Measurements from ENCODE around the gene PARL. TPM values are rescaled to one million over a fixed set of nuclear protein-coding genes. Genes with fewer than 3 reads are reported as not detected.
A peak's percentile ranks its signal among the peaks of the same experiment; 100 is the strongest.

The PARL gene
- total RNA-seq, 1 experiment from 2014 or later: 69.2 TPM

DNA sequence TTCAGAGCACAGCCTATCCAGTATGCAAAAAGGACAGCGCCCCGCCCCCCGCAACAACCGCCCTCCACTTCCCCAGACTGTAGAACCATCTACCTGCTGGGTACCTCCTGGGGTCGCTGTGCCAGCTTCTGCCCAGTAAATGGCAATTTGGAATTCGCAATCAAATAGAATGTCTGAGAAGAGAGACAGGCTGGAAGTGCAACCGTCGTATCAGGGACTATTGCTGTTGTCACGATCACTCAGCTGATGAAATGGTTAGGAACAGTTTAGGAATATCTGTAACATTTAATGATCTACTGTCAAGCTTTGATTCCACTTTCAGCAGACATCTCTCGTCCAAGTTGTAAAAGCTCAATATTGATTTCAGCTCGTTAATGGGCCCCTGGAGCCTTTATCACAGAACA lies 13.3 kb upstream of the PARL start:
- H3K27ac ChIP-seq (ENCODE audit: low read length): no peak overlapping the region

DNA sequence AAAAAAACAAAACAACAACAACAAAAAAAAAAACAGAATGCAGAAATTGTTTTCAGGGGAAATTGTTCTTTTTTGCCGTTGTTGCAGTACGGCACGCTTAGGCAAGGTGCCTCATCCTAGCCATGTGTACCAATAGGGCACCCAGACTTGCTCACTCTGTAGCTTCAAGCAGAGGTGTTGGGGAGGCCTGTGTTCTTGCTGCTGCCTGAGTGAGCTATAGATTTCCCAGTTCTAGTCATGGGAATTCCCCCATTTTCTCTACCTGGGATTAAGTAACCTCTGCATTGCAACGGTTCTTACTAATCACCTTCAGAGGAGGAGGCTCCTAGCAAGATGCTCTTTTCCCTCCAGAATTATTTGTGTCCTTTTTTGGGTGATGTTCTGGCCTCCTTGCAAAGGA lies 12.9 kb upstream of the PARL start:
- Histone ChIP-seq H3K36me3 (ENCODE audit: low read depth, low read length) (no peaks in the 10 kb centered on the region), H3K79me2 (ENCODE audit: low read length) (no peaks in the 10 kb centered on the region), H3K4me3 (ENCODE audit: low read length) (no peak overlapping the region), H3K27ac (ENCODE audit: low read length) (no peak overlapping the region), H3K9me2 (replicated peaks; ENCODE audit: low read length) (no peaks in the 10 kb centered on the region), H2AFZ (ENCODE audit: low read length) (no peak overlapping the region), H3K9ac (ENCODE audit: low read length) (no peak overlapping the region), H3K4me1 (ENCODE audit: insufficient read depth, low read length) (no peaks in the 10 kb centered on the region), H3K9me3 (ENCODE audit: low read length) (no peaks in the 10 kb centered on the region), H4K20me1 (ENCODE audit: low read length) (no peaks in the 10 kb centered on the region), H3K4me2 (ENCODE audit: low read length) (no peak overlapping the region), H3F3A (ENCODE audit: low read length, unreplicated experiment) (no peaks in the 10 kb centered on the region), H3K27me3 (ENCODE audit: low read length) (no peaks in the 10 kb centered on the region)
- CTCF ChIA-PET: no interaction called here
- ATAC-seq (no peak), DNase-seq (no peak)
- no TSS peak for BruUV-seq (replicated peaks)
- TF ChIP-seq EZH2 (IDR thresholded peaks at IDR 0.05; ENCODE audit: low read length, unreplicated experiment) (no peak), CTCF (conservative IDR thresholded peaks at IDR 0.05; ENCODE audit: low read depth, low read length) (no peak), EZH2phosphoT487 (IDR thresholded peaks at IDR 0.05; ENCODE audit: borderline replicate concordance, low read length) (no peak)
- intact Hi-C loops (cut with micrococcal nuclease): loop anchor here (5.0 kb wide), 1 partner anchor 235 kb away; no protein-coding TSS in a partner anchor
- POLR2A ChIA-PET (ENCODE audit: unreplicated experiment): no interaction called here

More for the DNA sequence above, 13.3 kb upstream of the PARL start:
- H3K4me3 ChIP-seq (ENCODE audit: low read length): no peak overlapping the region
- ATAC-seq (no peak), DNase-seq (no peak)
- H3F3A ChIP-seq (ENCODE audit: low read length, unreplicated experiment): no peaks in the 10 kb centered on the region
- H3K79me2 ChIP-seq (ENCODE audit: low read length): no peaks in the 10 kb centered on the region
- CTCF ChIA-PET: interaction anchor here (0.5 kb wide), 1 partner anchor 1518 kb away, joined by 8 read pairs; no protein-coding TSS in a partner anchor
- H3K27me3 ChIP-seq (ENCODE audit: low read length): no peaks in the 10 kb centered on the region
- POLR2A ChIA-PET (ENCODE audit: unreplicated experiment): no interaction called here
- H3K9me3 ChIP-seq (ENCODE audit: low read length): no peaks in the 10 kb centered on the region
- H4K20me1 ChIP-seq (ENCODE audit: low read length): no peaks in the 10 kb centered on the region
- H3K9ac ChIP-seq (ENCODE audit: low read length): no peak overlapping the region
- intact Hi-C loops (cut with micrococcal nuclease): loop anchor here (5.0 kb wide), 1 partner anchor 234 kb away; no protein-coding TSS in a partner anchor
- no peaks in the 10 kb centered on the region for H3K4me1 ChIP-seq (ENCODE audit: insufficient read depth, low read length)
- H2AFZ ChIP-seq (ENCODE audit: low read length): no peak overlapping the region
- H3K4me2 ChIP-seq (ENCODE audit: low read length): no peak overlapping the region
- H3K9me2 ChIP-seq (replicated peaks; ENCODE audit: low read length): no peaks in the 10 kb centered on the region
- H3K36me3 ChIP-seq (ENCODE audit: low read depth, low read length): no peaks in the 10 kb centered on the region
- no TSS peak for BruUV-seq (replicated peaks)
- TF ChIP-seq CTCF (conservative IDR thresholded peaks at IDR 0.05; ENCODE audit: low read depth, low read length) (peak; percentile 39; the same call in 1 of the 2 replicates), EZH2 (IDR thresholded peaks at IDR 0.05; ENCODE audit: low read length, unreplicated experiment) (no peak), EZH2phosphoT487 (IDR thresholded peaks at IDR 0.05; ENCODE audit: borderline replicate concordance, low read length) (no peak)

DNA sequence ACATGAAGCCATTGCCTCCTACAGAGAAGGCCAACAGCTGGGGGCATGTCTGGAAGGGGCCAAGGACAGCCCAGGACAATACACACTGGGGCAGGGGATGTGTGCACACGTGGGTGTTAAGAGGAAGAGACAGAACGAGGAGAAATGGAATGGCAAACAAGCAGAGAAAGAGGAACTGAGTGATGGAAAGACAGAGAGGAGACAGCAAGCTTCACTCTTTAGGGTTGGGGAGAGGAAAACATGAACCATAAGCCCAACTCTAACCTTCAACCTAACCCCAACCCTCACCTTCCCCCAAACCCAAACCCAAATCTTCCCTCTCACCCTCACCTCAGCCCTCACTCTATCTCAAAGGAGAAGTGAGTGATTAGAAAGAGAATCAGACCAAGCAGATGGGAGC lies 11.9 kb upstream of the PARL start:
- H3K9me3 ChIP-seq (ENCODE audit: low read length): no peaks in the 10 kb centered on the region
- no peaks in the 10 kb centered on the region for H3K4me1 ChIP-seq (ENCODE audit: insufficient read depth, low read length)
- no TSS peak for BruUV-seq (replicated peaks)
- ChIA-PET POLR2A (ENCODE audit: unreplicated experiment) (no interaction called here), CTCF (no interaction called here)
- H3K4me2 ChIP-seq (ENCODE audit: low read length): no peak overlapping the region
- intact Hi-C loops (cut with micrococcal nuclease): loop anchor here (5.0 kb wide), 1 partner anchor 236 kb away; no protein-coding TSS in a partner anchor
- no peaks in the 10 kb centered on the region for H3K79me2 ChIP-seq (ENCODE audit: low read length)
- no peaks in the 10 kb centered on the region for H3K36me3 ChIP-seq (ENCODE audit: low read depth, low read length)
- no peaks in the 10 kb centered on the region for H3F3A ChIP-seq (ENCODE audit: low read length, unreplicated experiment)
- no peak overlapping the region for H2AFZ ChIP-seq (ENCODE audit: low read length)
- no peak overlapping the region for H3K9ac ChIP-seq (ENCODE audit: low read length)
- DNase-seq: no peak
- no peak for TF ChIP-seq EZH2phosphoT487 (IDR thresholded peaks at IDR 0.05; ENCODE audit: borderline replicate concordance, low read length)
- TF ChIP-seq CTCF (conservative IDR thresholded peaks at IDR 0.05; ENCODE audit: low read depth, low read length): no peak
- no peaks in the 10 kb centered on the region for H4K20me1 ChIP-seq (ENCODE audit: low read length)
- H3K4me3 ChIP-seq (ENCODE audit: low read length): no peak overlapping the region
- ATAC-seq: no peak
- no peaks in the 10 kb centered on the region for H3K9me2 ChIP-seq (replicated peaks; ENCODE audit: low read length)
- H3K27me3 ChIP-seq (ENCODE audit: low read length): no peaks in the 10 kb centered on the region
- no peak overlapping the region for H3K27ac ChIP-seq (ENCODE audit: low read length)
